Osteocyte (in vitro differentiated cells): ENCODE measurements around the gene RAD17. TPM values are rescaled to one million over a fixed set of nuclear protein-coding genes. Genes with fewer than 3 reads are reported as not detected.

Experiments
- DNase-seq: peaks from one replicate; pipeline ENCODE4 v3.0.0; 2021; ENCODE audit warnings: mixed read lengths; ENCODE audit not compliant: unreplicated experiment; ENCODE audit errors: extremely low spot score
- H3K27ac Mint-ChIP-seq: one replicate; pipeline ENCODE4 v1.8.0; 2021; ENCODE audit warnings: mild to moderate bottlenecking, mixed read lengths; ENCODE audit not compliant: unreplicated experiment
- H3K27me3 Mint-ChIP-seq: one replicate; pipeline ENCODE4 v1.8.0; 2021; ENCODE audit warnings: mixed read lengths; ENCODE audit not compliant: unreplicated experiment
- H3K36me3 Mint-ChIP-seq: one replicate; pipeline ENCODE4 v1.8.0; 2021; ENCODE audit warnings: mixed read lengths; ENCODE audit not compliant: unreplicated experiment
- H3K4me1 Mint-ChIP-seq: one replicate; pipeline ENCODE4 v1.8.0; 2021; ENCODE audit warnings: mixed read lengths; ENCODE audit not compliant: unreplicated experiment
- H3K4me3 Mint-ChIP-seq: one replicate; pipeline ENCODE4 v1.8.0; 2021; ENCODE audit warnings: mild to moderate bottlenecking, moderate library complexity, mixed read lengths; ENCODE audit not compliant: unreplicated experiment
- H3K9me3 Mint-ChIP-seq: one replicate; pipeline ENCODE4 v1.8.0; 2021; ENCODE audit warnings: mixed read lengths; ENCODE audit not compliant: unreplicated experiment
- total RNA-seq: library from RNA; stranded (reverse); gene quantifications from 2 replicates; pipeline ENCODE4 v1.2.1, GENCODE V29; 2021
- TF ChIP-seq, protein P1 (sequence below): fragments of 200-600 bp; sonication (generic); IDR thresholded peaks from 2 replicates; pipeline ENCODE4 v1.5.0; 2021; ENCODE audit warnings: antibody characterized with exemption, mild to moderate bottlenecking, moderate library complexity

The RAD17 gene
- total RNA-seq, 1 donor from 2014 or later: 30.1 TPM

DNA sequence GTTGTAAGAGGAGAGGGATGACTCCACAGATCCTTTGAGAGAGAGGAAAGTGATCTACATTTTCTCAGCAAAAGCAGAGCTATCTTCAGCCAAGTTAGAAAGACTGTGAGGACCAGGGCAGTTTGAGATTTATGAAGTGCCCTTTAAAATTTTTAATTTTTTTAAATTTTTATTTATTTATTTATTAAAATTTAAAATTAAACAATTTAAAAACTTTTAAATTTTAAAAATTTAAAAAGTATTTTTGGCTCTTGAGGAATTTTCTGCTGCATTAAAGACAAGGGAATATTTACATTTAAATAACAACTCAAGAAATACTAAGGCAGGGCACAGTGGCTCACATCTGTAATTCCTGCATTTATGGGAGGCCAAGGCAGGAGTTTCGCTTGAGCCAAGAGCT is 92.6 kb downstream of the RAD17 start:
- peaks cover 4% of the 10 kb centered on the region for H3K27me3 Mint-ChIP-seq
- TF ChIP-seq, protein P1, sequence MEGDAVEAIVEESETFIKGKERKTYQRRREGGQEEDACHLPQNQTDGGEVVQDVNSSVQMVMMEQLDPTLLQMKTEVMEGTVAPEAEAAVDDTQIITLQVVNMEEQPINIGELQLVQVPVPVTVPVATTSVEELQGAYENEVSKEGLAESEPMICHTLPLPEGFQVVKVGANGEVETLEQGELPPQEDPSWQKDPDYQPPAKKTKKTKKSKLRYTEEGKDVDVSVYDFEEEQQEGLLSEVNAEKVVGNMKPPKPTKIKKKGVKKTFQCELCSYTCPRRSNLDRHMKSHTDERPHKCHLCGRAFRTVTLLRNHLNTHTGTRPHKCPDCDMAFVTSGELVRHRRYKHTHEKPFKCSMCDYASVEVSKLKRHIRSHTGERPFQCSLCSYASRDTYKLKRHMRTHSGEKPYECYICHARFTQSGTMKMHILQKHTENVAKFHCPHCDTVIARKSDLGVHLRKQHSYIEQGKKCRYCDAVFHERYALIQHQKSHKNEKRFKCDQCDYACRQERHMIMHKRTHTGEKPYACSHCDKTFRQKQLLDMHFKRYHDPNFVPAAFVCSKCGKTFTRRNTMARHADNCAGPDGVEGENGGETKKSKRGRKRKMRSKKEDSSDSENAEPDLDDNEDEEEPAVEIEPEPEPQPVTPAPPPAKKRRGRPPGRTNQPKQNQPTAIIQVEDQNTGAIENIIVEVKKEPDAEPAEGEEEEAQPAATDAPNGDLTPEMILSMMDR: no peak
- no peak overlapping the region for H3K27ac Mint-ChIP-seq
- H3K4me3 Mint-ChIP-seq: no peak overlapping the region
- peaks cover 4% of the 10 kb centered on the region for H3K36me3 Mint-ChIP-seq
- H3K9me3 Mint-ChIP-seq: peaks cover 4% of the 10 kb centered on the region
- DNase-seq: no peak
- H3K4me1 Mint-ChIP-seq: no peaks in the 10 kb centered on the region

Other genes starting within 250 kb of the RAD17 start
- gene CCNB1, start 202.7 kb upstream of the RAD17 start, total RNA-seq: 38.5 and 39.3 TPM in 2 replicates
- gene CENPH, start 180.2 kb upstream of the RAD17 start, total RNA-seq: 5.3 and 7.7 TPM in 2 replicates
- gene CDK7, start 134.9 kb upstream of the RAD17 start, total RNA-seq: 32.5 and 35.4 TPM in 2 replicates
- 2.4 and 2.6 TPM in 2 replicates for gene CCDC125, start 37.0 kb upstream of the RAD17 start, total RNA-seq
- 29.6 and 31.0 TPM in 2 replicates for gene AK6, start 298 bp upstream of the RAD17 start, total RNA-seq
- 66.9 and 69.3 TPM in 2 replicates for gene TAF9, start 298 bp upstream of the RAD17 start, total RNA-seq
- gene MARVELD2, start 45.3 kb downstream of the RAD17 start, total RNA-seq: 0.38 and 0.71 TPM in 2 replicates
- gene OCLN, start 123.0 kb downstream of the RAD17 start, total RNA-seq: 4.4 and 4.5 TPM in 2 replicates
- gene GTF2H2C, start 190.4 kb downstream of the RAD17 start, total RNA-seq: 32.0 and 35.6 TPM in 2 replicates